Measurements from ENCODE around the gene FAR2.
"Not testable (repeated sequence)": the region's sequence is repeated elsewhere in the genome, so short reads cannot be mapped to it uniquely, and the experiment has no call there.

The FAR2 gene

DNA sequence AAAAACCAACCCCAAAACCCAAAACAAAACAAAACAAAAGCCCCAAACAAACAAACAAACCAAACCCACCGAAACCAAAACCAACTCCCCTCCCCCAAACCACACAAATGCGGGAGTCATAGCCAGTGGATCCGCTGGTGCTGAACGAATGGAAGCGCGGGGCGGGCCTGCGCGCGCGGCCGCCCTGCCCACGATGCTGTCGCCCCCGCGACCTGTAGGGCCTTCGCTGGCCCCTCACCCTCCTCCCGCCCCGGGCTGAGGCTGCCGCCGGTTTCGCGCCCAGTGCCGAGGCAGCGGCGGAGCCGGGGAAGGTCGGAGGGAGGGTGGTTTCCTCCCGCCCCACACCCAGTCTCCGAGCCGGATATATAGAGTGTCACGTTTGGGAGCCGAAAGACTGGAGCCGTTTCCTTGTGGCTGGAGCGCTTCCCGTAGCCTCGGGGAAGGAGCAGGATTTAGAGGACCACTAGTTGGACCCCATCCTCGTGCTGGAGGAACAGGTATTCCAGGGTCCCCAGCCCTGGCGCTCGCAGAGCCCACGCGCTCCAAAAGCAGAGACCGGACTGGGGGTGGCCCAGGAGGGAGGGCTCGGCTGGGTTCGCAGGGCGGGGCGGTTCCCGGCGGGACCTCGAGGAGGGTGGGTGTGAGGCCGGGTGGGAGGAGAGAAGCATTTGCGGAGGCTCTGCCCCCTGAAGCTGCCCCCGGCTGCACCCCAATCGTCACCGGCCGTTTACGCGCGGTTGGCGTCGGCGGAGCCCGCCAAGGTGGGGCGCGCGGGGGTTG lies at the start of gene FAR2:
Gene FAR2, plus strand, starts transcription at position 368 of the 780 bp plus-strand sequence. CDS start 121,172 bp downstream, outside the sequence.
- DNase-seq (ENCODE audit: low read depth, low spot score), result no peak

GRCh38 chr12:29102741-29103140 lies 46.3 kb upstream of the FAR2 start:
- DNase-seq (ENCODE audit: low read depth, low spot score), result no peak

DNA sequence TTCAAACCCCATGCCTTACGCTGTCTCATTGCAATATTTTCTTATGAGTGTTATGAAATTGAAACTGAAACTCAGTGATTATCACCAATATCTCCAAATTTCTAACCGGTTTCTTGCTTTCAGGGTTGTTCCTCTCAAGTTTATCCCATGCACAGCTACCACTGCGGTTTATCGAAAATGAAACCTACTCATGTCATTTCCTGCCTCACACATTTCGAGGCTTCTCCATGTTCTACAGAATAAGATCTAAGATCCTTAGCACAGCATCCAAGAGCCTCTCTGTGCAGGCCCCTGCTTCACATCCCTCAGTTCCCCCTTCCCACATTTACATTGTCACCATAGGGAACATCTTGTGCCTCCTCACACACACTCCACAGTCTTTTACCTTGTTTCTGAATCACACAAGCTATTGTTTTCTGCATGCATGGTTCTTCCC lies 45.5 kb upstream of the FAR2 start:
- DNase-seq (ENCODE audit: low read depth, low spot score), result peak; percentile 18

- no peak for DNase-seq (ENCODE audit: low read depth, low spot score)
These were observed 44.6 kb upstream of the FAR2 start for GRCh38 chr12:29104516-29104915.

- no peak for DNase-seq (ENCODE audit: low read depth, low spot score)
These were observed 38.3 kb upstream of the FAR2 start for GRCh38 chr12:29110506-29111442.

DNA sequence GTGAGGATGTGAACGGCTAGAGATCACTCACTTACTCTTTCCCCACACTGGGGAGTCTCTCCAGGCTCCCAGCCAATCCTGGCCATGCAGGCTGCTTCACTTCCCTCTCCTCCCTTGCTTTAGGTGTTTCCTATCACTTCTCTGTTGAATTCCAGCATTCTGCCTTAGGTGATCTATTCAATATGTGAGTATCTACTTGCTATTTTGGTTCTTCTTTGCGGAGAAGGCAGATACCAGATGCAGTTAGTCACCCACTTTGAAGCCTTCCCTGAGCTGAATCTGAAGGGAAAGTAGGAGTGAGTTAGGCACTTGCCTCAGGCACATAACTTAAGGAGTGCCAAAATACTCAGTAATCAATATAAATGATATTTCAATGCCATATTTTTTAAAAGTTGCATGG lies 36.0 kb upstream of the FAR2 start:
- DNase-seq (ENCODE audit: low read depth, low spot score), result no peak

DNA sequence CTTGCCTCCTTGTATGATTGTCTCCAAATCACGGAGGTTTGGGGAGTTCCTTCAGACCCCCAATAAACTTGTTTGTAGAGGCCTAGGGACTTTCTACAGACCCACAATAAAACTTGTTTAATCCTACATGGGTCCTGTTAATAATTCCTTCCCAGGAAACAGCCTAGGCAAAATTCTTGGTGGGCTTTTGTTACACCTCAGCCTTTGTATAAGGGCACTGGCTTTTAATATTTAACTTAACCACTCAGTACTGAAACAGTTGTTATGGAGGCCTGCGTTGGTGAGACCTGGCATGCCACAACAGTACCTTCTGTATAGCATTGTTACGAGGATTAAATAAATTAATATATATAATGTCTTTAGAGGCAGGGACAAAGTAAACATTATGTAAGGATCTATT lies 32.7 kb upstream of the FAR2 start:
- no peak for DNase-seq (ENCODE audit: low read depth, low spot score)

DNA sequence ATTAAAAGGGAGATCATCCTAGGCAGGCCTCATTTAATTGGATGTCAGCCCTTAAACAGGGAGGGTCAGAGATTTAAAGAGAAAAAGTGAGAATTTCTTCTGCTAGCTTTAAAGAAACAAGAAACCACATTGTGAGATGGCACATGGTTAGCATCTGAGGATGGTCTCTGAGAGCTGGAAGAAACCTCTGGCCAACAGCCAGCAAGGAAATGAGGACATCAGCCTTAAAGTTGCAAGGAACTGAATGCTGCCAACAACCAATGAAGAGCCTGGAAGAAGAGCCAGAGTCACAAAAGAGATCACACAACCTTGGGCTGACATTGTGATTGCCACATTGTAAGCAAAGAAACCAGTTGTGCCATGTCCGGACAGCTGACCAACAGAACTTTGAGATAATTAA lies 17.5 kb upstream of the FAR2 start:
- DNase-seq (ENCODE audit: low read depth, low spot score), result no peak

DNA sequence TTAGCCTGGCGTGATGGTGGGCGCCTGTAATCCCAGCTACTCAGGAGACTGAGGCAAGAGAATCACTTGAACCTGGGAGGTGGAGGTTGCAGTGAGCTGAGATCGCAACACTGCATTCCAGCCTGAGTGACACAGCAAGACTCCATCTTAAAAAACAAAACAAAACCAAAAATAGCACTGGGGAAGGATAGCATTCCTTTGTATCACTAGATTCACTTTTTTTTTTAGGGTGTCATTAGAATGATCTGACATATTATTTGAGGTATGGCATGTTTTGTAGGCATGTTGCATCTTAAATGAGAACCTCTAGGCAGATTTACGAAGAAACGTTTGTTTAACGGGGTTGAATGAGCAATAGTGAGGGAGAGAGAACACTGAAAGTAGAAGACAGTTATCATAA lies 16.8 kb upstream of the FAR2 start:
- no peak for DNase-seq (ENCODE audit: low read depth, low spot score)

GRCh38 chr12:29133181-29133580 lies 15.9 kb upstream of the FAR2 start:
- DNase-seq (ENCODE audit: low read depth, low spot score), result no peak

GRCh38 chr12:29133680-29134079 lies 15.4 kb upstream of the FAR2 start:
- DNase-seq (ENCODE audit: low read depth, low spot score), result no peak

- DNase-seq (ENCODE audit: low read depth, low spot score), result not testable (repeated sequence)
These were observed 10.8 kb upstream of the FAR2 start for GRCh38 chr12:29138256-29138655.

DNA sequence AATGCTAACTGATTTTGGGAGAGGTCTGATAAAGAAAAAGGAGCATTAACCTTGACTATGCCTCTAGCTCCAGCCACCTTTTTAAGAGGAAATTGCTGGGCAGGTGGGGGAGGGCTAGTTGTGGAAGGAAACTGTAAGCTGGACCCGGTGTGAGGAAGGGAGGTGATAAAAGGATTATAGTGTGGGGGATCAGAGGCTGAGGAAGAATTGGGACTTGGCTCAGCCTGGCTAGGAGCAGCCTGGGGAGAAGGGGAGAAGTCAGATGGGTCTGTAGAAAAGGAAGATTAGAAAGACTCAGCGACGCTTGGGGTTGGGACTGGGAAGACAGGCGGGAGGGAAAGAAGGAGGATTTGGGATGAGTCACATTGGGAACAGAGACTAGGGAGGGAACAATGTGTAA lies 10.2 kb upstream of the FAR2 start:
- DNase-seq (ENCODE audit: low read depth, low spot score), result not testable (repeated sequence)

GRCh38 chr12:29145372-29146170 lies 3.5 kb upstream of the FAR2 start:
- no peak for DNase-seq (ENCODE audit: low read depth, low spot score)

- DNase-seq (ENCODE audit: low read depth, low spot score), result no peak
These were observed 2.9 kb upstream of the FAR2 start for GRCh38 chr12:29146196-29146595.

GRCh38 chr12:29147731-29148595 lies 1.1 kb upstream of the FAR2 start:
- DNase-seq (ENCODE audit: low read depth, low spot score), result no peak

- DNase-seq (ENCODE audit: low read depth, low spot score), result no peak
These were observed 525 bp upstream of the FAR2 start for GRCh38 chr12:29148596-29148910.

GRCh38 chr12:29149691-29150281 lies 708 bp downstream of the FAR2 start:
- no peak for DNase-seq (ENCODE audit: low read depth, low spot score)

- DNase-seq (ENCODE audit: low read depth, low spot score), result no peak
These were observed 1.4 kb downstream of the FAR2 start for GRCh38 chr12:29150462-29150861.

- no peak for DNase-seq (ENCODE audit: low read depth, low spot score)
These were observed 3.3 kb downstream of the FAR2 start for GRCh38 chr12:29152223-29152868.
